ENCODE data around the gene EME2.

EME2 gene

DNA sequence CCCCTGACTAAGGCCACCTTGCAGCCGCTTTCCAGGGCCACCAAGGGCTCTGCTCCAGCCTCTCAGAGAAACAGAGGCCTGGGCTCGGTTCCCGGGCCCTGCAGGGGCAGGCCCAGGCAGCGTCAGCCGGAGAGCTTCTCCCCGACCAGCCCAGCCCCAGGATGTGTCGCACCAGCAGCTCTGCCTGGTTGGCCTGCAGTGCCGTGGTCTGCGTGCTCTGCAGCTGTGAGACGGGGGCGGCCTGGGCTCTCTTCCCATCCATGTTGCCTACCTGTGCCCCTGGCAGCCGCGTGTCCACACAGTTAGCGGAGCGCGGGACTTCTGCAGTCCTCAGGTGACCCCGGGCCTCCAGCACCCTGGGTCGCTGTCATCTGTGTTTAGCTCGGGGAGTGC, 16.1 kb downstream of the EME2 start:
- 82% methylated on average over 19 of the region's 19 CpGs for whole genome bisulfite sequencing
- Histone ChIP-seq H3K14ac (ENCODE audit: low read length in 2 of 2) (no peak overlapping the region), H3K4me1 (ENCODE audit: control insufficient read depth, insufficient read depth, low read depth, low read length) (peaks cover 7% of the 10 kb centered on the region), H3K4ac (ENCODE audit: low read depth in 1 of 2, low read length in 2 of 2) (no peak overlapping the region), H2BK15ac (ENCODE audit: low read depth, poor library complexity, severe bottlenecking) (no peak overlapping the region), H4K8ac (ENCODE audit: low read length) (no peak overlapping the region), H3K79me1 (replicated peaks; ENCODE audit: low read length, poor library complexity, severe bottlenecking) (peaks cover 46% of the 10 kb centered on the region), H2BK12ac (ENCODE audit: low read length in 2 of 2) (no peak overlapping the region), H2BK5ac (ENCODE audit: low read depth, low read length, poor library complexity, severe bottlenecking) (no peak overlapping the region), H3K4me2 (ENCODE audit: low read length, poor library complexity, severe bottlenecking) (no peak overlapping the region), H3K4me3 (ENCODE audit: insufficient read depth in 1 of 2, low read depth in 1 of 2, low read length in 2 of 2) (no peak overlapping the region), H3K36me3 (ENCODE audit: control insufficient read depth in 1 of 2, insufficient read depth in 2 of 2, low read depth in 1 of 2, low read length in 2 of 2) (peaks cover 27 to 87% of the 10 kb centered on the region in 2 experiments), H2AK5ac (ENCODE audit: low read length, severe bottlenecking) (no peak overlapping the region), H3K27ac (ENCODE audit: low read length, poor library complexity, severe bottlenecking) (no peak overlapping the region), H2AFZ (ENCODE audit: low read depth, low read length) (no peak overlapping the region), H4K91ac (ENCODE audit: low read length) (no peak overlapping the region), H3K18ac (ENCODE audit: low read depth in 1 of 2, low read length in 2 of 2) (no peak overlapping the region), H3K9me3 (ENCODE audit: control insufficient read depth, low read length) (no peaks in the 10 kb centered on the region), H3K27me3 (ENCODE audit: control insufficient read depth in 1 of 2, insufficient read depth in 1 of 2, low read length in 2 of 2) (no peaks in the 10 kb centered on the region), H3K23ac (ENCODE audit: low read length in 2 of 2) (no peak overlapping the region), H3K9ac (ENCODE audit: low read length) (no peak overlapping the region), H2BK120ac (ENCODE audit: low read depth, low read length) (no peak overlapping the region)
- DNase-seq = no peak

DNA sequence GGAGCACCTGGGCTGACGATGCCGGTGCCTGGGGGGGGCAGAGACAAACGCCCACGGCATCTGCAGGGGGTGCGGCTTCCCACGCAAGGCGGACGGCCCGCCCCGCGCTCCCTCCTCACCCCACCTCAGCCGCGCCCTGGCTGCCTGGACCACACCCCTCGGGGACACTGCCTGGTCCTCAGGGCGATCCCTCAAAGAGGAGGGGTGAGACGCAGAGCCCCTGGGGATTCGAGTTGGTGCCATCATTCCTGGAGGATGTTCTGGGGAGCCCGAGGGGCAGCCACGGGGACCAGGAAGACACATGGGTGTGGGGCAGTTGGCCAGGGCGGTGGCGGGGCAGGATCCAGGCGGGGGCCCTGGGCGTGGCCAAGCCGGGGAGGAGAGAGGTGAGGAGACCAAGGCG, 17.0 kb downstream of the EME2 start:
- H3K18ac ChIP-seq (ENCODE audit: low read depth in 1 of 2, low read length in 2 of 2) = no peak overlapping the region
- no peak overlapping the region for H2AK5ac ChIP-seq (ENCODE audit: low read length, severe bottlenecking)
- H3K27ac ChIP-seq (ENCODE audit: low read length, poor library complexity, severe bottlenecking) = no peak overlapping the region
- H3K4me1 ChIP-seq (ENCODE audit: control insufficient read depth, insufficient read depth, low read depth, low read length) = peaks cover 8% of the 10 kb centered on the region
- H3K79me1 ChIP-seq (replicated peaks; ENCODE audit: low read length, poor library complexity, severe bottlenecking) = peaks cover 42% of the 10 kb centered on the region
- no peaks in the 10 kb centered on the region for H3K9me3 ChIP-seq (ENCODE audit: control insufficient read depth, low read length)
- WGBS = 96% methylated on average over 23 of the region's 25 CpGs
- H3K27me3 ChIP-seq (ENCODE audit: control insufficient read depth in 1 of 2, insufficient read depth in 1 of 2, low read length in 2 of 2) = no peaks in the 10 kb centered on the region
- no peak overlapping the region for H2BK120ac ChIP-seq (ENCODE audit: low read depth, low read length)
- no peak overlapping the region for H4K8ac ChIP-seq (ENCODE audit: low read length)
- H3K14ac ChIP-seq (ENCODE audit: low read length in 2 of 2) = no peak overlapping the region
- H2BK12ac ChIP-seq (ENCODE audit: low read length in 2 of 2) = no peak overlapping the region
- H3K36me3 ChIP-seq (ENCODE audit: control insufficient read depth in 1 of 2, insufficient read depth in 2 of 2, low read depth in 1 of 2, low read length in 2 of 2) = peaks cover 27 to 90% of the 10 kb centered on the region in 2 experiments
- H3K4me2 ChIP-seq (ENCODE audit: low read length, poor library complexity, severe bottlenecking) = no peak overlapping the region
- no peak overlapping the region for H2BK5ac ChIP-seq (ENCODE audit: low read depth, low read length, poor library complexity, severe bottlenecking)
- no peak overlapping the region for H2AFZ ChIP-seq (ENCODE audit: low read depth, low read length)
- H3K4ac ChIP-seq (ENCODE audit: low read depth in 1 of 2, low read length in 2 of 2) = no peak overlapping the region
- H3K4me3 ChIP-seq (ENCODE audit: insufficient read depth in 1 of 2, low read depth in 1 of 2, low read length in 2 of 2) = no peak overlapping the region
- H4K91ac ChIP-seq (ENCODE audit: low read length) = no peak overlapping the region
- no peak overlapping the region for H3K9ac ChIP-seq (ENCODE audit: low read length)
- no peak overlapping the region for H3K23ac ChIP-seq (ENCODE audit: low read length in 2 of 2)
- DNase-seq = no peak
- H2BK15ac ChIP-seq (ENCODE audit: low read depth, poor library complexity, severe bottlenecking) = no peak overlapping the region

DNA sequence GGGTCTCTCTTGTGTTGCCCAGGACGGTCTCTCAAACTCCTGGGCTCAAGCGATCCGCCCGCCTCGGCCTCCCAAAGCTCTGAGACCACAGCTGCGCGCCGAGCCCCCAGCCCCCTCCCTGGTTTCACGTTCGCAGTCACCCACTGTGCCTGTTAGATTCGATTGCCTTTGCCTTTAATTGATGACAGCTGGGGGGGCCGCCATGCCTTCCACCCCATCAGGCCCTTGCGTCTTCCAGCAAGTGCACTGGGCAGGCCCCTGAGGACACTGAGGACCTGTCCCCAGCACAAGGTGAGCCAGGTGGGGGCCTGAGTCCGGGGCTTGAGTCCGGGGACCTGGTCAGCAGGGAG, 17.6 kb downstream of the EME2 start:
- Histone ChIP-seq H4K91ac (ENCODE audit: low read length) (no peak overlapping the region), H3K18ac (ENCODE audit: low read depth in 1 of 2, low read length in 2 of 2) (no peak overlapping the region), H3K23ac (ENCODE audit: low read length in 2 of 2) (no peak overlapping the region), H3K79me1 (replicated peaks; ENCODE audit: low read length, poor library complexity, severe bottlenecking) (peaks cover 41% of the 10 kb centered on the region), H3K9ac (ENCODE audit: low read length) (no peak overlapping the region), H3K27me3 (ENCODE audit: control insufficient read depth in 1 of 2, insufficient read depth in 1 of 2, low read length in 2 of 2) (no peaks in the 10 kb centered on the region), H2AFZ (ENCODE audit: low read depth, low read length) (no peak overlapping the region), H2BK15ac (ENCODE audit: low read depth, poor library complexity, severe bottlenecking) (no peak overlapping the region), H3K9me3 (ENCODE audit: control insufficient read depth, low read length) (no peaks in the 10 kb centered on the region), H2BK5ac (ENCODE audit: low read depth, low read length, poor library complexity, severe bottlenecking) (no peak overlapping the region), H4K8ac (ENCODE audit: low read length) (no peak overlapping the region), H2BK120ac (ENCODE audit: low read depth, low read length) (no peak overlapping the region), H3K4me1 (ENCODE audit: control insufficient read depth, insufficient read depth, low read depth, low read length) (peaks cover 8% of the 10 kb centered on the region), H3K4ac (ENCODE audit: low read depth in 1 of 2, low read length in 2 of 2) (no peak overlapping the region), H3K27ac (ENCODE audit: low read length, poor library complexity, severe bottlenecking) (no peak overlapping the region), H2BK12ac (ENCODE audit: low read length in 2 of 2) (no peak overlapping the region), H3K36me3 (ENCODE audit: control insufficient read depth in 1 of 2, insufficient read depth in 2 of 2, low read depth in 1 of 2, low read length in 2 of 2) (peaks cover 24 to 86% of the 10 kb centered on the region in 2 experiments), H2AK5ac (ENCODE audit: low read length, severe bottlenecking) (no peak overlapping the region), H3K4me3 (ENCODE audit: insufficient read depth in 1 of 2, low read depth in 1 of 2, low read length in 2 of 2) (no peak overlapping the region), H3K14ac (ENCODE audit: low read length in 2 of 2) (no peak overlapping the region), H3K4me2 (ENCODE audit: low read length, poor library complexity, severe bottlenecking) (no peak overlapping the region)
- WGBS = 98% methylated on average over 15 of the region's 15 CpGs
- DNase-seq = no peak

DNA sequence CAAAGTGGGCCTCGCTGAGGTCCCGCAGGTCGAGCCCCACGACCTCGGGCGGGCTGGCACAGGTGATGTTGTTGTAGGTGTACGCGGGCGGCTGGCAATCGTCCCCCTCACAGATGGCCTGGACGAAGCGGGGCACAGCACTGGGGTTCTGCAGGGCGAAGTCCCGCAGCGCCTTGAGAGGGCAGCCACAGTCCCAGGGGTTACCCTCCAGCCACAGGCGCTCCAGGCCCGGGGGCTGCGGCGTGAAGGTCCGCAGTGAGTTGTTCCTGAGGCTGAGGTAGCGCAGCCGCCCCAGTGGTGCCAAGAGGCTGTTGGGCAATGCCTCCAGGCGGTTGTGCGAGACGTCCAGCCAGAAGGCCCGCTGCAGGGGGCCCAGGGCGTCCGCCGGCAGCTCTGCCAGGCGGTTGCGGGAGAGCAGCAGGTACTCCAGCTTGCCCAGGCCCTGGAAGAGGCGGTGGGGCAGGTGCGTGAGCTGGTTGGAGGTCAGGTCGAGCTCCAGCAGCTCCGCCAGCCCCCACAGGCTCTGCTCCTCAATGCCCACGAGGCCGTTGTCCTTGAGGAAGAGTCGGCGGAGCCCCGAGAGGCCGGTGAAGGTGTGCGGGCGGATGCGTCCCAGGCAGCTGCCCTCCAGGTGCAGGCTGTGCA, 18.1 kb downstream of the EME2 start:
- Histone ChIP-seq H2BK5ac (ENCODE audit: low read depth, low read length, poor library complexity, severe bottlenecking) (no peak overlapping the region), H2BK120ac (ENCODE audit: low read depth, low read length) (no peak overlapping the region), H3K18ac (ENCODE audit: low read depth in 1 of 2, low read length in 2 of 2) (no peak overlapping the region), H2AFZ (ENCODE audit: low read depth, low read length) (no peak overlapping the region), H3K4me2 (ENCODE audit: low read length, poor library complexity, severe bottlenecking) (no peak overlapping the region), H3K4ac (ENCODE audit: low read depth in 1 of 2, low read length in 2 of 2) (no peak overlapping the region), H3K23ac (ENCODE audit: low read length in 2 of 2) (no peak overlapping the region), H2BK15ac (ENCODE audit: low read depth, poor library complexity, severe bottlenecking) (no peak overlapping the region), H3K9ac (ENCODE audit: low read length) (no peak overlapping the region), H3K9me3 (ENCODE audit: control insufficient read depth, low read length) (no peaks in the 10 kb centered on the region), H3K36me3 (ENCODE audit: control insufficient read depth in 1 of 2, insufficient read depth in 2 of 2, low read depth in 1 of 2, low read length in 2 of 2) (peaks cover 23 to 81% of the 10 kb centered on the region in 2 experiments), H3K4me1 (ENCODE audit: control insufficient read depth, insufficient read depth, low read depth, low read length) (peaks cover 8% of the 10 kb centered on the region), H4K8ac (ENCODE audit: low read length) (no peak overlapping the region), H2BK12ac (ENCODE audit: low read length in 2 of 2) (no peak overlapping the region), H3K79me1 (replicated peaks; ENCODE audit: low read length, poor library complexity, severe bottlenecking) (peaks cover 36% of the 10 kb centered on the region), H3K27ac (ENCODE audit: low read length, poor library complexity, severe bottlenecking) (no peak overlapping the region), H3K14ac (ENCODE audit: low read length in 2 of 2) (no peak overlapping the region), H2AK5ac (ENCODE audit: low read length, severe bottlenecking) (no peak overlapping the region), H4K91ac (ENCODE audit: low read length) (no peak overlapping the region), H3K27me3 (ENCODE audit: control insufficient read depth in 1 of 2, insufficient read depth in 1 of 2, low read length in 2 of 2) (no peaks in the 10 kb centered on the region), H3K4me3 (ENCODE audit: insufficient read depth in 1 of 2, low read depth in 1 of 2, low read length in 2 of 2) (no peak overlapping the region)
- no peak for DNase-seq
- WGBS = 97% methylated on average over 44 of the region's 44 CpGs
